Measurements from ENCODE around the gene DLAT.

The DLAT gene

DNA sequence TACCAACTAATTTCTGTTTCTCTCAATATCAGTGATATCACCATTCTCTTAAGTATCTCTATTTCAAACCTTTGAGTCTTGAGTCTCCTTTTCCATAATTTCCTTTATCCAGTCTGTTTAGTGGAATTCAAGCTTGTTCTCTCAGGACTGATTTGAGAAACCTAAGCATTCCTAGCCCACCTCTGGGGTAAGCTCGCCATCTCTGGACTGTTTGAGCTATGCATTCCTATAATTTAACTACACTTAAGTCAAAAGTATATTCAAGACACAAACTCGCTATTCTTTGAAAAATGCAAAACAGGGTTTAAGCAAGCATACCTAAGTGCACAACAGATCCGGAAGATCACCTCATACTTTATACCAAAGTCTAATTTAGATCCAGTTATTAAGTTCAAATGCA lies 2.1 kb upstream of the DLAT start:
- no peak for TF ChIP-seq POLR2AphosphoS5 (IDR thresholded peaks at IDR 0.05; ENCODE audit: low read depth, low read length)
- TF ChIP-seq REST (IDR thresholded peaks at IDR 0.05; ENCODE audit: insufficient read depth in 1 of 2, low read depth in 2 of 2, low read length in 2 of 2) = no peak
- no peak for TF ChIP-seq FOXP2 (optimal IDR thresholded peaks at IDR 0.05; ENCODE audit: borderline replicate concordance, extremely low read depth, extremely low read length, insufficient read depth)
- TF ChIP-seq SIN3A (IDR thresholded peaks at IDR 0.05; ENCODE audit: borderline replicate concordance, insufficient read depth, low read length) = no peak
- no peak for TF ChIP-seq TAF1 (IDR thresholded peaks at IDR 0.05; ENCODE audit: borderline replicate concordance, insufficient read depth, low read length)

DNA sequence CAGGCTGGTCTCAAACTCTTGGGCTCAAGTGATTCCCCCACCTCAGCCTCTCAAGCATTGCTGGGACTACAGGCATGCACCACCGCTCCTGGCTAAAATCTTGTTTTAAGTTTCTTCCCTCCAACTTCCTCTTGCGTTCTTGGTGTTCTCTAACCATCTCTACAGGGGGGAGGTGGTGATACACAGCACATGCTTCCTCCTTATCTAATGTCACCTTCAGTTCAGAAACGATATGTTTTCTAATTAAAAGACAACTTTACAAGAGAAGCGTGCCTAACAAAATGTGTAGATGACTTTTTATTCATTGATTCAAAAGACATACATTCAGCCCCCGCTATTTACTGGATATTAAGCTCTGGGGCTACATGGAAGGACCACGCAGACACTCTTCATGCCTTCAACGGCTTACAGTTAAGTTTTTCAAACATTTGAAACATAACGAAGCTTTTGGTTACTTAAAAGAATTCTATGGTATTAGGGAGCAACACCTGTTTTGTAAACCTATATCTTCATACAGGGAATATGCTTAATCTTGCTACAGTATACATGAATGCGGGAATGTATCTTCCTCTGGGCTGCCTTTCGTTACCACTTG lies 933 bp upstream of the DLAT start:
- TF ChIP-seq POLR2AphosphoS5 (IDR thresholded peaks at IDR 0.05; ENCODE audit: low read depth, low read length) (no peak), FOXP2 (optimal IDR thresholded peaks at IDR 0.05; ENCODE audit: borderline replicate concordance, extremely low read depth, extremely low read length, insufficient read depth) (no peak), SIN3A (IDR thresholded peaks at IDR 0.05; ENCODE audit: borderline replicate concordance, insufficient read depth, low read length) (no peak), TAF1 (IDR thresholded peaks at IDR 0.05; ENCODE audit: borderline replicate concordance, insufficient read depth, low read length) (no peak), REST (IDR thresholded peaks at IDR 0.05; ENCODE audit: insufficient read depth in 1 of 2, low read depth in 2 of 2, low read length in 2 of 2) (no peak)

GRCh38 chr11:112025707-112026106 lies 499 bp downstream of the DLAT start:
- TF ChIP-seq REST (IDR thresholded peaks at IDR 0.05; ENCODE audit: insufficient read depth in 1 of 2, low read depth in 2 of 2, low read length in 2 of 2) = no peak
- TF ChIP-seq SIN3A (IDR thresholded peaks at IDR 0.05; ENCODE audit: borderline replicate concordance, insufficient read depth, low read length) = no peak
- TF ChIP-seq TAF1 (IDR thresholded peaks at IDR 0.05; ENCODE audit: borderline replicate concordance, insufficient read depth, low read length) = no peak
- no peak for TF ChIP-seq POLR2AphosphoS5 (IDR thresholded peaks at IDR 0.05; ENCODE audit: low read depth, low read length)
- no peak for TF ChIP-seq FOXP2 (optimal IDR thresholded peaks at IDR 0.05; ENCODE audit: borderline replicate concordance, extremely low read depth, extremely low read length, insufficient read depth)

- no peak for TF ChIP-seq REST (IDR thresholded peaks at IDR 0.05; ENCODE audit: insufficient read depth in 1 of 2, low read depth in 2 of 2, low read length in 2 of 2)
- TF ChIP-seq SIN3A (IDR thresholded peaks at IDR 0.05; ENCODE audit: borderline replicate concordance, insufficient read depth, low read length) = no peak
- TF ChIP-seq FOXP2 (optimal IDR thresholded peaks at IDR 0.05; ENCODE audit: borderline replicate concordance, extremely low read depth, extremely low read length, insufficient read depth) = no peak
- TF ChIP-seq TAF1 (IDR thresholded peaks at IDR 0.05; ENCODE audit: borderline replicate concordance, insufficient read depth, low read length) = no peak
- TF ChIP-seq POLR2AphosphoS5 (IDR thresholded peaks at IDR 0.05; ENCODE audit: low read depth, low read length) = no peak
These were observed 4.3 kb downstream of the DLAT start for GRCh38 chr11:112029460-112029859.
